GM12891 (cell line): ENCODE data around the gene PPIL1.

Experiments used
- POLR2A ChIP-seq: IDR thresholded peaks from 2 replicates; pipeline ENCODE4 v1.6.1; 2011; ENCODE audit warnings: low read depth, low read length, control low read depth
- POLR2AphosphoS5 ChIP-seq: IDR thresholded peaks from 2 replicates; pipeline ENCODE4 v1.6.1; 2011; ENCODE audit warnings: low read depth, low read length, control low read depth

DNA sequence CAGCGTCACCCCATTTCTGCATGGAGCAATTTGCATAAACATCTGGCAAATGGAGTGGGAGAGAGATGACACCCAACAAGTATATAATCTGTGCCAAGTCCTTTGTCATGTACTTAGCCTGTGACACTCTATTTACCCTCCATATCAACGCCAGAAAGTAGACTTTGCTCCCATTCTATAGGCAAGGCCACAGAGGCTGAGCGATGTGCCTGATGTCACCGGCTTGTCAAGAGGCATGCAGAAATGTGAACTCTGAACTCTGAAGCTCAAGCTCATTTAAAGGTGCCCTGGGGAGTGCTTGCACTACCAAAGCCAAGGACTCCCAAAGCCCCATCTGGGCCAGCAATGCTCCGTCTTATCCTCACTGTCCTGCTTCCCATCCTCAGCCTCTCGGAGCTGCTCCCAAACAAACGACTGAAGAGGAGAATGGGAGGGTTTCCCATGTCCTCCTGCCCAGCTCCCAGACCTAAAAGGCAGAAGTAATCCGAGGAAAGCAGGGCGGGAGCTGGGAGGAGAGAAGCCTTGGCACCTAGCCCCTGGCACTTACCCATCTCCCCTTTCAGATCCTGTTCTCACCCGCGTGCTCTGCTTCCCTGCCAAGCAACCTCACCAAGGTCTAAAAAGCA is 44.6 kb downstream of the PPIL1 start:
- TF ChIP-seq POLR2AphosphoS5 (no peak), POLR2A (no peak)
